Measurements from ENCODE around the gene PDE11A.

- TF ChIP-seq CTCF (IDR thresholded peaks at IDR 0.05) (no peak), EP300 (IDR thresholded peaks at IDR 0.05) (no peak), POLR2A (IDR thresholded peaks at IDR 0.05) (no peak)
Measured at GRCh38 chr2:178029342-178029741, 43.2 kb downstream of the PDE11A start.

All from tibial nerve (tissue), 4 donors.